HG03103 (cell line): ENCODE results near the gene ASAP2.
"Not testable (repeated sequence)": the region's sequence is repeated elsewhere in the genome, so short reads cannot be mapped to it uniquely, and the experiment has no call there.

Source experiments
- ATAC-seq: cut with Tn5 transposase; IDR thresholded peaks from one replicate; pipeline ENCODE4 v1.9.1; 2021; ENCODE audit warnings: low read depth; ENCODE audit not compliant: unreplicated experiment

ASAP2 gene

DNA sequence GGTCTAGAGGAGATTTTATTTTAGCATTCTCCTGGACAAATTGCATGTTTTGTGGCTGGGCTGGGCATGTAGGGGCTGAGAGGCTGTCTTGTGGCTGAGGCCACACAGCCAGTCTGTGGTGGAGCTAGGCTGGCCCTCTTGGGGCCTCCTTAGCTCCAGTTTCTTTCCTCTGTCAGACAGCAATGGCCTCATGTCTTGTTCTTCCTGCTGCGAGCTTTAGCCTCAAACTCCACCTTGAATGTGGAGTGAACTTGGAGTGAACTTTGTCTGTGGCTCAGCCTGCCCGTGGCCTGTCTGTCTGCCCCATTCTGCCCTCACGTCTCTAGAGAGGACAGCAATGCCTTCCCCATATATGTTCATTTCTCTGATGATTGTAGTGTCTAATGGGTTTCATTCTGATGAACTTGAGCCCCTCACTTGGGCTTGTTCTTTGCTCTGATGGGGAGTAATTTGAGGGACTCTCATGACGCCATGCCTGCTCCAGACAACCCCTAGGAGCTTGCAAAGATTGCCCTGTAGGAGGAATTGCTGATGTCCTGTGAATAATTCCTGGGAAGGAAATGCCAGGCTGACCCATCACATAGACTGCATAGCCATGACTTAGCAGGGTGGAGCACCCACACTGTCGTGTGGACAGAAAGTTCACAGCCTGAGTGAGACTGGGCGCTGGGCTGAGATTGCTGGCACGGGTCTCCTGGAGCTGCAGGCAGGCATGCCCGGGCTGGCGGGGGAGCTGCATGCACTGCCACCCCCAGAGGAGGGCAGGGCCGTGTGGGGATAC is 42.6 kb downstream of the ASAP2 start:
- ATAC-seq = no peak

- ATAC-seq = no peak
These were observed 43.5 kb downstream of the ASAP2 start for GRCh38 chr2:9250091-9250490.

- no peak for ATAC-seq
These were observed 44.0 kb downstream of the ASAP2 start for GRCh38 chr2:9250498-9251153.

DNA sequence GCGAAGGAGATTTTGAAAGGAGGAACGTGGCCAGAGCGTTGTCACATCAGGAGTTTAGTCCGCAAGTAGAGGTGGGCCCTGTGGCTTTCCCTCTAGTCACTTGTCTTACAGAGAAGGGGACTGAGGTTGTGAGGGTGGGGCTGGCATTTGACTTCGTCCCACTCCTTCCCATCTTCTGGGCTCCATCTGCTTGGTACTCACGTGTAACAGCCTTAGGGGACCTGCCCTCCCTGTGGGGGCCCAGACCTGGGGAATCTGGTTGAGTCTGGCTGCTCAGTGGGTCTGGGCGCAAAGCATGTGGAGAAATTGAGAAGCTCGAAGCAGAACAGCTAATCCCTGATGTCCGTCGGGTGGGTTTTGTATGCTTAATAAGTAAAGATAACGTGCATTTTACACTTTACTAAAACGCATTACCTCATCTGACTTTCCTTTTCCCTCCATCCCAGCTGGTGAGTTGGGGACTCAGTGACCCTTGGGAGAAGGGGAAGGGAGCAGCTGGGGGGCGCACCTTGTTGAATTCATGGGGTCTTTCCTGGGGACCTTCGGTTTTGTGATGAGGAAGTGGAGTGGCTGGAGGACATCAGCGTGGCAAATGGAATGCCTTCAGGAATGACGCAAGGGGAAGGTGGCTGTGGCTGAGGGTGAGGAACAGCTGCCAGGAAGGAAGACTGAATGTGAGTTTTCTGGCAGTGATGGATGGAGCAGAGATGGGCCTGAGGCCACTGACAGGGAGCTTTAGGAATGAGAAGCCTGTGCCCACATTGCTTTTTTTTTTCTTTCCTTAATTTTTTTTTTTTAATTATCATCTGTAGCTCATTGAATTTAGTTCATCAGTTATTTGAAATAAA is 44.8 kb downstream of the ASAP2 start:
- no peak for ATAC-seq

DNA sequence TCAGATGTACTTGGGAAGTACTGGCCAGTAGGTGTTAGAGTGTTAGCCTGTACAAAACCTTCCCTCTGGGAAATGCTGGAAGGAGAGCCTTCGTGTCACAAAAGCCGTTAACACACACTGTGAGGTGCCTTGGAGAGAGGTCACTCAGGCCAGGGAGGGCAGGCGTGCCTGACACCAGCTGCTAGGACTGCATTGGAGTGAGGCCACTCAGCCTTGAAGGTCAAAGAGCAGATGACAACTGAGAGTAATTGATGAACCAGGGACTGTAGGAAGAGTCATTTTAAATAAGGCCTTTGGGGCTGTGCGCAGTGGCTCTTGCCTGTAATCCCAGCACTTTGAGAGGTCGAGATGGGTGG is 45.4 kb downstream of the ASAP2 start:
- no peak for ATAC-seq

- ATAC-seq = no peak
These were observed 48.8 kb downstream of the ASAP2 start for GRCh38 chr2:9255416-9255815.

GRCh38 chr2:9256147-9256546 is 49.5 kb downstream of the ASAP2 start:
- no peak for ATAC-seq

DNA sequence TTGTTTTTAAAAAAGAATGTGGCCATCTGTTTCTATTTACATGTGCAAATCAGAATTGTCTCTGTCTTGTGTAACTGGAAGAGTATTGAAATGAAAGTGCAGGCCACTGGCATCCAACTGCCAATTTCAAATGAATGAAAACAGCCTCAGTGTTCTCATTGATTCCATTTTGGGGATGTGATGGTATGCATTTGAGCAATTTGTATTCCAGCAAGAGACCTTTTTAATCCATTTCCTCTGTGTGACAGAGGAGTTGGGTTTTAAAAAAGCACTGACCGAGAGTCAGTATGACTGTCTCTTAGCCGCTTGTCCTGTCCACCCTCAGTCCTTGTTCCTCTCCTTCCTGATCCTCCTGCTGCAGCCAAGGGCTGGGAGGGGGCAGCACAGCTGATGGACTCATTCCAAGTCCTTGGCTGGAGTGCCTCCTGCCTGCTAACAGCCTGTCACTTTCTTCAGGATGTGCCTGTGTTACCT is 50.0 kb downstream of the ASAP2 start:
- ATAC-seq = no peak

- ATAC-seq = no peak
These were observed 51.9 kb downstream of the ASAP2 start for GRCh38 chr2:9258501-9258900.

DNA sequence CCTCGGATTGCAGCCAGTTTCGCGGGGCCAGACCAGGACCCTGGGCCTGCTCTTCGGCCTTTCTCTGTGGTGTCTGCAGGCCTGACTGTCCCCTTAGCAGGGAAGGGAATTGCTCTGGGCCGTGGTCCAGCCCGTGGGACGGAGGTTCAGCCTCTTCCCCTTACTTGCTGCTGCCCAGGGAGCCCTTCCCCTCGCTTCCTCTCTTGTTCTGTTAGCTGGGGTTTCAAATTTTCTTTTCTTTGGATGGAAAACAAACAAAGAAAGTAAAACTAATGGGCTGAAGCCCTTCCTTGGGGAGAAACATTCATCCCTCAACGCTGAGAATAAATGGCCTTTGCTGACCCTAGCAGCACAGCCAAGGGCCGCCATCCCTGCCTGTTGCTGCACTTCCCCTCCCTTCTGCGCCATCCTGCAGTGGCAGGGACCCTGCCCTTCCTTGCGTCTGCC is 52.4 kb downstream of the ASAP2 start:
- no peak for ATAC-seq

DNA sequence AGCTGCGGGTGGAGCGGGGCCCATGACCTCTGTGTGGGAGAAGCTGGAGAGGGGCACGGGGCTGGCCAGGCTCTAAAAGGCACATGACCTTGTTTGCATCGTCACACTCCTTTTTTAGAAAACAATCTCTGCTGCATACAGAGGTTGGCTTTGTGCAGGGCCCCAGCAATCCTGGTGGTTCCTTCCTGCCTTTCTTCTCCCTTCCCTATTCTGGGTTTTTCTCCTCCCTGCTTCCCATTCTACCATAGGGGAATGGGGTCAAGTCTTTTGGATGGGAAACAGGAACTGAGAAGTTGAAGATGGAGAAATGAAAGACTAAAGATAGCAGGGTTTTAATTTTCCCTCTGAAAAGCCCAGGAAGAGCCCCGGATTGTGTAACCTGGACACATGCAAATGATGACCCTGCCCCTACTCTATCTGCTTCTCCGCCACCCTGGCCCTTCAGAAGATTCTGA is 53.9 kb downstream of the ASAP2 start:
- ATAC-seq = no peak

GRCh38 chr2:9261231-9261883 is 54.7 kb downstream of the ASAP2 start:
- no peak for ATAC-seq

DNA sequence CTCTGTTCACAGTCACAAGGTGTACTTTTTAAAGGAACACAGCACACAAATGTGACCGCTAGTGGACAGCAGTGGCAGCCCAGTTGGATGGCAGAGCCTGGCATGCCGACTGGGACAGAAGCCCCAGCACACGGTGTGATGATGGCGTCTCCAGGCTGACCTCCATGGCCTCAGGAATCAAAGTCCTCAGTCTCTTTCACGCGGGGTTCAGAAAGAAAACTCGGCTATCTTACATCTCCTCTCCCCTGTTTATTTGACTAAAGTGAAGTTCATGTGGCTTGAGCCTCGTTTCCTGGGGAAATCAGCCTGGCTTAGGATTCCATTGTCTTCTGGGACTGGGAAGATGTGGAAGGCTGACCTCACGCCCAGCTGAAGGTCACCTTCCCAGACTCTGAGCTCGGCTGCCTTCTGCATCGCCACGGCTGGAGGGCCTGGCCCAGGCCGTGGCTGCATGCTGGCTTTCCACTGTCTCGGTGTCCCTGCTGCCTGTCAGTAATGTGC is 56.1 kb downstream of the ASAP2 start:
- ATAC-seq = no peak

DNA sequence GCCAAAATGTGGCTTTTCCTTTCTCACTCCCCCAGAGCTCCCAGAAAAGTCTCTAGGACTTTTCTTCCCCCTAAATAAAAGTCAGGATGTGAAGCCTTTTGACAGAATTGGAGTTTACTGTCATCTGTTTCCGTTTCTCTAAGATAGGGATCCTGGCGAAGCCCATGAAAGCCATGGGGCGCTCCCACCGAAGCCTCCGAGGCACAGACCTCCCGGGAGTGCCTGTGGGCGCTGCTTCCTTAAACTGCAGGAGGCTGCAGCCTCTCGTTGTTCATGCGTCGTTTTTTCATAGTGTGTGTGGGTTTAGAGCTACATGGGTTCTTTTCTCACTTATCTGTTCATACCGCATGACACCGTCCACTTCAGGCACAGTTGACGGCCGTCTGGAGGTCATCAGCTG is 56.8 kb downstream of the ASAP2 start:
- no peak for ATAC-seq

DNA sequence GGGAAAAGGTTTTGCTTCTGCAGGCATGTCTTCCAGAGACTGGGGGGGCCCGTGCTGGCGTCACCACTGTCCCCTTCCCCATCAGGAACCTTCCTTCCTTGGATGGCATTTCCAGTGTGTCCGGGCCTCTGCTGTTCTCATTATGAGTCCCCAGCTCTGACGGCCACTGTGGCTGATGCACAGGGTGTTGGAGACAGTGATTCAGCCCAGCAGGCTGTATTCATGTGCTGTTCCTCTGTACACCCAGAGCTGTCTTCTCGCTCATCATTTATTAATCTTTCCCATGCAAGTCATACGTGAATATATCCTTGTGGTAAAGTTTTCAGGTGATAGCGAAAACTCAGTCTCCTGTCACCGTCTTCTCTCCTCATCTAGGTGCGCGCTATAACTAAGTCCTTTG is 57.7 kb downstream of the ASAP2 start:
- no peak for ATAC-seq

DNA sequence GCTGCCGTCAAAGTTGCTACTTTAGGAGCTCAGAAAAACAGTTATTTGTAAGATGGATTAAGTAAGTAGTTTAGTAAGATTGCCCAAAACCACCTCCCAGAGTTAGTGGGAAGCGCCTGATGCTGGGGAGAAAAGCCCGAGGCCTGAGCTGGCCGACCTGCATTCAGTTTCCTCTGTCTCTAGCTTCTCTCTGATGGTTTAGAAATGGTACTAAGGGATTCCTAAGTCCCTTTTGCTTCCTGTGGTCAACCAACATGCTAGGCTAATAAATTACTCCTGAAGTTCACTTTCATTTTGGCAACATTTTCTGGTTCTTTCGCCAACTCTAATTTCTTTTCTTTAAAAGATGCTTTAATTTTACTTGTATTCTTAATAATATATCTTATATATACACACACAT is 60.1 kb downstream of the ASAP2 start:
- ATAC-seq = no peak

DNA sequence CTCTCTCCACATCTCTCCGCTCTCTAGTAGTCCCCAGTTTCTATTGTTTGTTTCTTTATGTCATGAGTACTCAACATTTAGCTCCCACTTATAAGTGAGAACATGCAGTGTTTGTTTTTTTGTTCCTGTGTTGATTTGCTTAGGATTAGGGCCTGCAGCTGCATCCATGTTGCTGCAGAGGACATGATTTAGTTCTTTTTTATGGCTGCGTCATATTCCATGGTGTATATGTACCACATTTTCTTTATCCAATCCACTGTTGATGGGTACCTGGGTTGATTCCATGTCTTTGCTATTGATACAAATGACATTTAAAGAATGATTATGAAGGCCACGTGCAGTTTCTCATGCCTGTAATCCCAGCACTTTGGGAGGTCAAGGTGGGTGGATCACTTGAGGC is 60.7 kb downstream of the ASAP2 start:
- ATAC-seq = not testable (repeated sequence)

GRCh38 chr2:9268301-9269080 is 61.9 kb downstream of the ASAP2 start:
- no peak for ATAC-seq

GRCh38 chr2:9269295-9269694 is 62.7 kb downstream of the ASAP2 start:
- ATAC-seq = no peak
